Suprapubic skin (tissue), 4 donors: ENCODE results near the gene OR2M7.

Source experiments
- CTCF ChIP-seq, 2 donors: fragments of 200-600 bp in 1 of 2; fragments of 450-650 bp in 1 of 2; sonication (generic) in 1 of 2; IDR thresholded peaks; one replicate each; pipeline ENCODE4 v1.5.1; 2016 to 2019; ENCODE audit warnings: antibody characterized with exemption in 2 of 2, mild to moderate bottlenecking in 1 of 2, moderate library complexity in 1 of 2
- EP300 ChIP-seq: sonication (generic); formaldehyde crosslinking; IDR thresholded peaks from one replicate; pipeline ENCODE4 v1.6.1; 2017; ENCODE audit warnings: antibody characterized with exemption
- POLR2A ChIP-seq, 2 donors: fragments of 450-650 bp; IDR thresholded peaks; one replicate each; pipeline ENCODE4 v1.6.1; 2017; ENCODE audit warnings: antibody characterized with exemption in 2 of 2, mild to moderate bottlenecking in 2 of 2, moderate library complexity in 2 of 2
- POLR2AphosphoS5 ChIP-seq, 3 donors: sonication (generic); formaldehyde crosslinking; IDR thresholded peaks; one replicate each; pipeline ENCODE4 v1.6.1; 2017; ENCODE audit warnings: antibody characterized with exemption in 3 of 3

- TF ChIP-seq POLR2A (IDR thresholded peaks at IDR 0.05), result no peak
- no peak for TF ChIP-seq CTCF (IDR thresholded peaks at IDR 0.05)
- no peak for TF ChIP-seq POLR2AphosphoS5 (IDR thresholded peaks at IDR 0.05)
- no peak for TF ChIP-seq EP300
These were observed 18.3 kb downstream of the OR2M7 start for GRCh38 chr1:248306103-248306502.
